MM.1S (cell line): Measurements from ENCODE around the gene GPR108.

Experiments used
- DNase-seq: peaks from one replicate; pipeline ENCODE4 v3.0.0-alpha.2; 2015
- H2AFZ ChIP-seq: fragments of 300-600 bp; sonication (generic); 2 replicates; pipeline ENCODE4 v1.6.0; 2016; ENCODE audit warnings: antibody characterized with exemption, low read length
- H3F3A ChIP-seq: fragments of 300-600 bp; sonication (generic); 2 replicates; pipeline ENCODE4 v1.6.1; 2016; ENCODE audit warnings: mild to moderate bottlenecking, antibody characterized with exemption, low read length, moderate library complexity, mixed read lengths; ENCODE audit not compliant: insufficient read depth
- H3K27ac ChIP-seq: fragments of 300-600 bp; sonication (generic); 2 replicates; pipeline ENCODE4 v1.5.1; 2016; ENCODE audit warnings: mild to moderate bottlenecking, low read length
- H3K27me3 ChIP-seq: fragments of 300-600 bp; sonication (generic); replicated peaks from 2 replicates; pipeline ENCODE4 v1.6.0; 2016; ENCODE audit warnings: low read length; ENCODE audit not compliant: insufficient read depth
- H3K36me3 ChIP-seq: fragments of 300-600 bp; sonication (generic); replicated peaks from 2 replicates; pipeline ENCODE4 v1.6.1; 2016; ENCODE audit warnings: mild to moderate bottlenecking, low read length, mixed read lengths; ENCODE audit not compliant: insufficient read depth
- H3K4me1 ChIP-seq: fragments of 300-600 bp; sonication (generic); 2 replicates; pipeline ENCODE4 v1.6.1; 2016; ENCODE audit warnings: low read length, mixed read lengths
- H3K4me2 ChIP-seq: fragments of 300-600 bp; sonication (generic); 2 replicates; pipeline ENCODE4 v1.6.0; 2016; ENCODE audit warnings: low read depth, low read length
- H3K4me3 ChIP-seq: fragments of 300-600 bp; sonication (generic); 2 replicates; pipeline ENCODE4 v1.5.1; 2016; ENCODE audit warnings: low read length, mixed read lengths
- H3K79me2 ChIP-seq: fragments of 300-600 bp; sonication (generic); 2 replicates; pipeline ENCODE4 v1.6.1; 2016; ENCODE audit warnings: mixed run types, low read length, mixed read lengths
- H3K9ac ChIP-seq: fragments of 300-600 bp; sonication (generic); 2 replicates; pipeline ENCODE4 v1.6.1; 2016; ENCODE audit warnings: low read length, mixed read lengths
- H3K9me2 ChIP-seq: fragments of 300-600 bp; sonication (generic); replicated peaks from 2 replicates; pipeline ENCODE4 v1.6.1; 2016; ENCODE audit warnings: mild to moderate bottlenecking, low read length, mixed read lengths; ENCODE audit not compliant: insufficient read depth
- H3K9me3 ChIP-seq: fragments of 300-600 bp; sonication (generic); replicated peaks from 2 replicates; pipeline ENCODE4 v1.6.1; 2016; ENCODE audit warnings: mild to moderate bottlenecking, low read length, mixed read lengths; ENCODE audit not compliant: insufficient read depth
- H4K20me1 ChIP-seq: fragments of 300-600 bp; sonication (generic); 2 replicates; pipeline ENCODE4 v1.6.1; 2016; ENCODE audit warnings: mild to moderate bottlenecking, low read length, moderate library complexity, mixed read lengths; ENCODE audit not compliant: insufficient read depth
- CTCF ChIP-seq: fragments of 300-600 bp; sonication (generic); IDR thresholded peaks from 2 replicates; pipeline ENCODE4 v1.5.1; 2016; ENCODE audit warnings: antibody characterized with exemption, low read length, mixed read lengths
- EZH2 ChIP-seq: fragments of 300-600 bp; sonication (generic); optimal IDR thresholded peaks from 2 replicates; pipeline ENCODE3; 2017; ENCODE audit warnings: low read depth, mild to moderate bottlenecking, antibody characterized with exemption, low read length, mixed read lengths
- EZH2phosphoT487 ChIP-seq: fragments of 300-600 bp; sonication (generic); IDR thresholded peaks from 2 replicates; pipeline ENCODE4 v1.6.1; 2018; ENCODE audit warnings: antibody characterized with exemption, low read length

The GPR108 gene

GRCh38 chr19:6693681-6694080, 43.7 kb downstream of the GPR108 start:
- no peaks in the 10 kb centered on the region for H3F3A ChIP-seq
- H3K9ac ChIP-seq = no peak overlapping the region
- no peaks in the 10 kb centered on the region for H3K9me3 ChIP-seq
- no peaks in the 10 kb centered on the region for H3K36me3 ChIP-seq
- no peaks in the 10 kb centered on the region for H3K79me2 ChIP-seq
- no peaks in the 10 kb centered on the region for H3K4me1 ChIP-seq
- peaks cover 72% of the 10 kb centered on the region for H3K27me3 ChIP-seq
- H3K4me3 ChIP-seq = no peak overlapping the region
- no peak for DNase-seq
- H4K20me1 ChIP-seq = no peaks in the 10 kb centered on the region
- H3K27ac ChIP-seq = no peak overlapping the region
- H3K9me2 ChIP-seq = no peaks in the 10 kb centered on the region
- TF ChIP-seq CTCF = no peak
- TF ChIP-seq EZH2 = no peak
- no peak for TF ChIP-seq EZH2phosphoT487
- no peak overlapping the region for H3K4me2 ChIP-seq
- H2AFZ ChIP-seq = no peak overlapping the region

GRCh38 chr19:6693056-6693471, 44.3 kb downstream of the GPR108 start:
- no peaks in the 10 kb centered on the region for H3K79me2 ChIP-seq

GRCh38 chr19:6692027-6692426, 45.4 kb downstream of the GPR108 start:
- Histone ChIP-seq H3K27me3 (peaks cover 65% of the 10 kb centered on the region), H4K20me1 (no peaks in the 10 kb centered on the region), H2AFZ (no peak overlapping the region), H3K79me2 (no peaks in the 10 kb centered on the region), H3K9me2 (no peaks in the 10 kb centered on the region), H3K4me1 (no peaks in the 10 kb centered on the region), H3K4me2 (no peak overlapping the region), H3F3A (no peaks in the 10 kb centered on the region), H3K9ac (no peak overlapping the region), H3K4me3 (no peak overlapping the region), H3K9me3 (no peaks in the 10 kb centered on the region), H3K36me3 (no peaks in the 10 kb centered on the region), H3K27ac (no peak overlapping the region)
- no peak for DNase-seq
- no peak for TF ChIP-seq CTCF
- TF ChIP-seq EZH2phosphoT487 = no peak
- no peak for TF ChIP-seq EZH2

More at GRCh38 chr19:6693056-6693471, 44.3 kb downstream of the GPR108 start:
- H3K4me2 ChIP-seq = no peak overlapping the region
- H3K4me3 ChIP-seq = no peak overlapping the region
- no peaks in the 10 kb centered on the region for H3K36me3 ChIP-seq
- no peaks in the 10 kb centered on the region for H3K9me2 ChIP-seq
- no peaks in the 10 kb centered on the region for H3K4me1 ChIP-seq
- no peaks in the 10 kb centered on the region for H4K20me1 ChIP-seq
- no peaks in the 10 kb centered on the region for H3F3A ChIP-seq
- H3K9me3 ChIP-seq = no peaks in the 10 kb centered on the region
- TF ChIP-seq EZH2phosphoT487 = no peak
- TF ChIP-seq EZH2 = no peak
- no peak for TF ChIP-seq CTCF
- DNase-seq = no peak
- peaks cover 67% of the 10 kb centered on the region for H3K27me3 ChIP-seq
- H3K27ac ChIP-seq = no peak overlapping the region
- no peak overlapping the region for H2AFZ ChIP-seq
- no peak overlapping the region for H3K9ac ChIP-seq
